GM19395 (cell line): ENCODE data around the gene ABCB11.
"Not testable (repeated sequence)": the region's sequence is repeated elsewhere in the genome, so short reads cannot be mapped to it uniquely, and the experiment has no call there.

Experiments used
- ATAC-seq: cut with Tn5 transposase; IDR thresholded peaks from one replicate; pipeline ENCODE4 v1.9.1; 2021; ENCODE audit warnings: mild to moderate bottlenecking, moderate library complexity; ENCODE audit not compliant: unreplicated experiment

The ABCB11 gene

DNA sequence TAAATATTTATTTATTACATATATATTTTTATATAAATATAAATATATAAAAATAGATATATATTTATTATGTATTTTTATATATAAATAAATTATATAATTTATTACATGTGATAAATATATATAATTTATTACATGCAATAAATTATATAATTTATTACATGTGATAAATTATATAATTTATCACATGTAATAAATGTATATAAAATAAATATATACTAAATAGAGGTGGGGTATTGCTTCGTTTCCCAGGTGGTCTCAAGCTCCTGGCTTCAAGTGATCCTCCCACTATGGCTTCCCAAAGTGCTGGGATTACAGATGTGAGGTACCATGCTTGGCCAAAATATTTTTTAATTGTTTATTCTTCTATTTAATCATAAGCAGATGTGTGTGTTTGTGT is 133.7 kb downstream of the ABCB11 start:
- ATAC-seq, result no peak

DNA sequence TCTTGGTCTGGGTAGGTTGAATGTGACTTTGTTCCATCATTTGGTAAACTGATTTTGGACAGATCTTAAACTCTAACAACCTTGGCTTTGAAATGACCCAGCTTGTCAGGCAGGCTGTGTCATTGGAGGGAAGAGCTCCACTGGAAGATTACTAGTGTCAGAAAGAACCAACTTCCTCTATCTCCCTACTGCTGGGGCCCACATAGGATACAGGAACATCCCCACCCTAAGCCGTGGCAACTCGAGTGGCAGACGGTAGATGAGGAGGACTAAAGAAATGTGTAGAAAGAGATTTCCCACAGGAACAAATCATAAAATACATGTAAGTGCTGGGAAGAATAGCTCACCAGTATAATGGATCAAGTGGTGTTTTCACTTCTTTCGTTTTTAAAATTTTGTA is 134.3 kb downstream of the ABCB11 start:
- no peak for ATAC-seq

DNA sequence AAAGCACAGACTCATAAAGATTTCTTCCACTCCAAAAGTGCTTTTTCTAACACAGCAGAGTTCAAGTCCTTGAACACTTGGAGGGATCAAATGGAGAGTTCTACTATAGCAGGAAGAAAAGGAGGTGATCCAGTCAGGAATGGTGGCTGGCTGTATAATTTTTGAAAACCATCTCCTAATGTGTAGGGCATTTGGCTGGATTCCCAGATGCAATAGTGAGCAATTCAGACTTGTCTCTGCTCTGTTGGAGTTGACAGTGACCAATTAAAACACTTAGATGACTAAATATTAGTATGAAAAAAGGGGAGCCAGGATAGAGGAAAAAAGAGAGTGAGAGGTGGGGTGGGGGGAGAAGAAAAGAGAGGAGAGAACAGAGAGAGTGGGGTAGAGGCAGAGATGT is 135.4 kb downstream of the ABCB11 start:
- ATAC-seq, result no peak

- ATAC-seq, result no peak
Observed at GRCh38 chr2:168894720-168895119, 136.4 kb downstream of the ABCB11 start.

DNA sequence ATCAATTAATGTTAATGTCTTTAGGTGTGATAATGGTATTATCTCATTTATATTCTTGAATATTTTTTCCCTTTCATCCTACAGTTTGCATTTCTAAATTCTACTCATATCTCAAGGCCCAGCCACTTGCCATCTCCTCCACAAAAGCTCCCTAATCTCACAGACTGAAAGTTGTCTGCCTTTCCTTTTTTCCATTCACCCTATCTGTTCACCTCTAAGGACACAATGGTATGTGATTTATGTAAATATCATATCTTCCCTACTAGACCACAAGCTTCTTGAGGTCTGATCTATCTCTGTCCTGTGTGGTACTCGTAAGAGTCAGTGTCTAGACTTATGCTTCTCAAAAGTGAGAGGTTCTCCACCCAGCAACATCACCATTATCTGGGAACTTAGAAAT is 137.0 kb downstream of the ABCB11 start:
- ATAC-seq, result no peak

GRCh38 chr2:168892327-168892726 is 138.8 kb downstream of the ABCB11 start:
- no peak for ATAC-seq

DNA sequence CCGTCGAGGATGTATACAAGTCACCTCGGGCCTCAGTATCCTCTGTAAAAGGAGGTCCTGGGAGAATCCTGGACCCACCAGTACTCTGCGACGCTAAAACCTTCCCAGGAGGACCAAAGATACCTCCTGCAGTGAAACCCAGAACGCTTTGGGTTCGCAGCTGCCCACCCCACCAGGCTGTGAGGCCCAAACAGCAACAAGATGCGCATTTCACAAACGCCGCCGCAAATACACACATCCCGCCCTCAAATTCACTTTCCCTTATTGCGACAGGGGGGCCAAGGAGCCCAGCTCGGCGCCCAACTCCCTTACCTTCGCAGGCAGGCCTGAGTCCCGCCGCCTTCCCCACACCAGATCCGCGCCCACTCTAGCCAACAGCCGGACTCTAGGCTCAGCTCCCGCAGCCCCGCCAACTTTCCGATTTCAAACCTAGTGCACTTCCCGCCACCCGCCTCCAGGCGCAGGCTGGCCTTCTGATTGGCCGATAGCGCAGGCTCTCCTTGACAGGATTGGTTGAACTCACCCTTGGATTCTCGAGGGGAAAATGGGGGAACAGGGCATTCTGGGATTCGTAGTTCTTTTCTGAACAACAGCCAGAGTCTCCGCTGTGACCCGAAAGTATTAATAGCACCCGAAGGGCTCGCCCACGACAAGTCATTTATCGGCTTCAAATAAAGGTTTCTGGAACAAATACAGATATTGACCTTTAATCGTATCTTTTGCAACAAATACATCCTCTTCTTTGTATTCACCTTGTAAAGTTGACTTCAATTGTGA is 140.9 kb downstream of the ABCB11 start, which contains the start of gene SPC25:
Gene SPC25, minus strand, starts transcription at position 425 of the 777 bp plus-strand sequence. CDS start 911 bp downstream, outside the sequence.
- peak; percentile 100 for ATAC-seq

DNA sequence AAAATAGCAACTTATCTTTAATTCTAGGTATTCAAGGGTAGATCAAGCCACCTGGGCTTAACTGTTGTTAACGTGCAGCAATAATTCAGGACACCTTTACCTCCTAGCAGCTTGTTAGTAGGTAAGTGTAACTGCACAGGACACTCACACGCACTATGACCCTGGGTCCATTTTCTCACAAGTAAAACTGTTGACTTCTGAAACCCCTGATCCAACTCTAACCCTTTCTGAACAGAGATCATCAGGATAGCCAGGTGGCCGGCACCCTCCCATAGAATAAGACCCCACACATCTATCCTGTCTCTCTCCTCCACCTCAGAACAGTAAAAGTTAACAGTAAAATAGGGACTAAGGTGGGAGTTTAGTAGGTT is 141.5 kb downstream of the ABCB11 start:
- ATAC-seq, result peak; percentile 10

DNA sequence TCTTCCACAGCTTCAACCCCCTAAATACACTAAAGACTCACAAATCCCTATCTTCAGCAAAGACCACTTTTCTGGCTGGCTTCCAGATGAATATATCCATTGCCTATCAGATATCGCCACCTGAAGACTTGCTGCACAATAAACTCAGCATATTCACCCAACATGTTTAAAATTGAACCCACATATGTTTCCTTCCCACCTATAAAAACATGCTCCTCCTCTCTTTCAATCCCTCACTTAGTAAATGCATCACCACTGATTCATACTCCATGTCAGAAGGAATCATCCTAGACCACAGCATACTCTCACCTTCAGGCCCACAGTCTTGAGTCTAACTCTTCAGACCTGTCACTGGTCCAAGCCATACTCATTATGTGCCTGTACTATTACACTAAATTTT is 146.1 kb downstream of the ABCB11 start:
- ATAC-seq, result no peak

GRCh38 chr2:168882163-168882562 is 149.0 kb downstream of the ABCB11 start:
- ATAC-seq, result not testable (repeated sequence)

DNA sequence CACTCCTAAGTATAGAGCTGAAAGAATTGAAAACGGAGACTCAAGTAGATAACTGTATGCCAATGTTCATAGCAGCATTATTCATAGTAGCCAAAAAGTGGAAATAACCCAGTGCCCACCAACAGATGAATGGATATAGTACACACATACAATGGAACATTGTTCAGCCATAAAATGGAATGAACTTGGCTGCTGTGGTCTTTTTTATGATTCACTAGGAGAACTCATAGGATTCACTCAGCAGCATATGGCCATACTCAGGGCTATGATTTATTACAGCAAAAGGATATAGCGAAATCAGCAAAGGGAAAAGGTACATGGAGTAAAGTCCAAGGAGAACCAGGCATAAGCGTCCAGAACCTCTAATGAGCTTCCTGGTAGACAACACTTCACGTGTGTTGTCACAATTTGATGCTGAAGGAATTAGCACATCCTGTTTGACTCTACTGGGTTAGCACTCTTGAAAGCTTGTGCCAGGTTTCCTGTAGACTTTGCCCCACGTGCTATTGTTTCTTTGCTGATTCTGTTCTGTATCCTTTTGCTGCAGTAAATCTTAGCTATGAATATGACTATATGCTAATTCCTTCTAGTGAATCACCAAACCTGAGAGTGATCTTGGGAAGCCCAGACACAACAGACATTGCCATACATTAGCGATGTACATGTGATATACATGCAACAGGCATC is 156.6 kb downstream of the ABCB11 start:
- ATAC-seq, result no peak

DNA sequence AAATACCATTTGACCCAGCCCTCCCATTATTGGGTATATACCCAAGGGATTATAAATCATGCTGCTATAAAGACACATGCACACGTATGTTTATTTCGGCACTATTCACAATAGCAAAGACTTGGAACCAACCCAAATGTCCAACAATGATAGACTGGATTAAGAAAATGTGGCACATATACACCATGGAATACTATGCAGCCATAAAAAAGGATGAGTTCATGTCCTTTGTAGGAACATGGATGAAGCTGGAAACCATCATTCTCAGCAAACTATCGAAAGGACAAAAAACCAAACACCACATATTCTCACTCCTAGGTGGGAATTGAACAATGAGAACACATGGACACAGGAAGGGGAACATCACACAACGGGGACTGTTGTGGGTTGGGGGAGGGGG is 160.3 kb downstream of the ABCB11 start:
- ATAC-seq, result not testable (repeated sequence)
